Measurements from ENCODE around the gene APOL6.
A peak's percentile ranks its signal among the peaks of the same experiment; 100 is the strongest.
"Not testable (repeated sequence)": the region's sequence is repeated elsewhere in the genome, so short reads cannot be mapped to it uniquely, and the experiment has no call there.

The APOL6 gene

GRCh38 chr22:35619336-35620094, 28.7 kb upstream of the APOL6 start:
- no peaks in the 10 kb centered on the region for H3K36me3 ChIP-seq
- H3K27me3 ChIP-seq (ENCODE audit: insufficient read depth, low read depth, severe bottlenecking), result no peaks in the 10 kb centered on the region
- H3K9me3 ChIP-seq (ENCODE audit: severe bottlenecking), result no peaks in the 10 kb centered on the region
- no peak overlapping the region for H3K4me3 ChIP-seq (ENCODE audit: low read depth, low read length)
- H3K27ac ChIP-seq, result no peak overlapping the region
- TF ChIP-seq, protein P1, sequence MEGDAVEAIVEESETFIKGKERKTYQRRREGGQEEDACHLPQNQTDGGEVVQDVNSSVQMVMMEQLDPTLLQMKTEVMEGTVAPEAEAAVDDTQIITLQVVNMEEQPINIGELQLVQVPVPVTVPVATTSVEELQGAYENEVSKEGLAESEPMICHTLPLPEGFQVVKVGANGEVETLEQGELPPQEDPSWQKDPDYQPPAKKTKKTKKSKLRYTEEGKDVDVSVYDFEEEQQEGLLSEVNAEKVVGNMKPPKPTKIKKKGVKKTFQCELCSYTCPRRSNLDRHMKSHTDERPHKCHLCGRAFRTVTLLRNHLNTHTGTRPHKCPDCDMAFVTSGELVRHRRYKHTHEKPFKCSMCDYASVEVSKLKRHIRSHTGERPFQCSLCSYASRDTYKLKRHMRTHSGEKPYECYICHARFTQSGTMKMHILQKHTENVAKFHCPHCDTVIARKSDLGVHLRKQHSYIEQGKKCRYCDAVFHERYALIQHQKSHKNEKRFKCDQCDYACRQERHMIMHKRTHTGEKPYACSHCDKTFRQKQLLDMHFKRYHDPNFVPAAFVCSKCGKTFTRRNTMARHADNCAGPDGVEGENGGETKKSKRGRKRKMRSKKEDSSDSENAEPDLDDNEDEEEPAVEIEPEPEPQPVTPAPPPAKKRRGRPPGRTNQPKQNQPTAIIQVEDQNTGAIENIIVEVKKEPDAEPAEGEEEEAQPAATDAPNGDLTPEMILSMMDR (IDR thresholded peaks at IDR 0.05; ENCODE audit: low read depth, low read length), result no peak
- no peak for DNase-seq

GRCh38 chr22:35620624-35621251, 27.5 kb upstream of the APOL6 start:
- H3K27ac ChIP-seq, result no peak overlapping the region
- no peak overlapping the region for H3K4me3 ChIP-seq (ENCODE audit: low read depth, low read length)
- no peaks in the 10 kb centered on the region for H3K27me3 ChIP-seq (ENCODE audit: insufficient read depth, low read depth, severe bottlenecking)
- no peak for DNase-seq
- H3K36me3 ChIP-seq, result no peaks in the 10 kb centered on the region
- TF ChIP-seq, protein P1 (IDR thresholded peaks at IDR 0.05; ENCODE audit: low read depth, low read length), result no peak
- H3K9me3 ChIP-seq (ENCODE audit: severe bottlenecking), result no peaks in the 10 kb centered on the region

DNA sequence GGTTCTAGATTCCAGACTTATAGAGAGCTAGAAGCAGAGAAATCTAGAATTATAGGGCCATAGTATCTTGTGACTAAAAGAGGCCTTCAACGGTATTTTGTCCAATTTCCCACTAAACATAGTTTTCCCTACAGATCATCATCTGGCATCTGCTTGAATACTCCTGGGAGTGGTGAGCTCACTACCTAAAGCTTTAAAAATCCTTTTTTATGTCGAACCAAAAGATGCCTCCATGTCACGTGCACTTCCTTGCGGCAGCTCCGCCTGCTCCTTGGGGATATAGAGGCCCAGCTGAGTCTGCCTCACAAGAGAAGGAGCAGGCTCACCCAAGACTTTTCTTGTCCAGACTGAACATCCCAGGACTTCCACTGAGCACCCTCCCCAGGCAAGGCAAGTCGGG, 26.8 kb upstream of the APOL6 start:
- no peaks in the 10 kb centered on the region for H3K27me3 ChIP-seq (ENCODE audit: insufficient read depth, low read depth, severe bottlenecking)
- H3K27ac ChIP-seq, result no peak overlapping the region
- TF ChIP-seq, protein P1 (IDR thresholded peaks at IDR 0.05; ENCODE audit: low read depth, low read length), result no peak
- H3K36me3 ChIP-seq, result no peaks in the 10 kb centered on the region
- DNase-seq, result no peak
- H3K9me3 ChIP-seq (ENCODE audit: severe bottlenecking), result no peaks in the 10 kb centered on the region
- H3K4me3 ChIP-seq (ENCODE audit: low read depth, low read length), result no peak overlapping the region

GRCh38 chr22:35622191-35622913, 25.9 kb upstream of the APOL6 start:
- DNase-seq, result peak; percentile 61
- TF ChIP-seq, protein P1 (IDR thresholded peaks at IDR 0.05; ENCODE audit: low read depth, low read length), result no peak
- no peaks in the 10 kb centered on the region for H3K36me3 ChIP-seq
- no peak overlapping the region for H3K4me3 ChIP-seq (ENCODE audit: low read depth, low read length)
- H3K9me3 ChIP-seq (ENCODE audit: severe bottlenecking), result no peaks in the 10 kb centered on the region
- no peaks in the 10 kb centered on the region for H3K27me3 ChIP-seq (ENCODE audit: insufficient read depth, low read depth, severe bottlenecking)
- no peak overlapping the region for H3K27ac ChIP-seq

GRCh38 chr22:35623885-35624284, 24.4 kb upstream of the APOL6 start:
- not testable (repeated sequence) for DNase-seq; H3K9me3 ChIP-seq (ENCODE audit: severe bottlenecking); H3K4me3 ChIP-seq (ENCODE audit: low read depth, low read length); H3K36me3 ChIP-seq; H3K27ac ChIP-seq; H3K27me3 ChIP-seq (ENCODE audit: insufficient read depth, low read depth, severe bottlenecking)

DNA sequence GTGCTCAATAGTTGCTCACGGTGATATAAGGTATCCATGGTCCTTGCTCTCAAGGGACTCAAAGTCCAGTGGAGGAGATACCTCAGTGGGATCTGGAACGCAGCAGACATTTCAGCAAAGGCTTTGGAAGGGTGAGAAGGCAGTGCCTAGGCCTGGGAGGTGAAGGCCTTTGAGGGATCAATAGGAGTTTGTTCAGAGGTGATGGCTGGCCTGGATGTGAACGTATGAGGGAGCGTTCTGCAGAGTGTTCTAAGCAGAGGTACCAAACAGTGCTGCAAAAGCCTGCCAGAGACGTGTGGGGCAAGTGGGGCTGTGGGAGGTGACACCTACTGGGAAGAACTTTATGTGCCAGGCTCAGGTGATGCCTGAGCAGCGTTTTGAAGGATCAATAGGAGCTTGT, 23.7 kb upstream of the APOL6 start:
- no peak overlapping the region for H3K27ac ChIP-seq
- H3K9me3 ChIP-seq (ENCODE audit: severe bottlenecking), result no peaks in the 10 kb centered on the region
- no peak overlapping the region for H3K4me3 ChIP-seq (ENCODE audit: low read depth, low read length)
- no peak for DNase-seq
- H3K27me3 ChIP-seq (ENCODE audit: insufficient read depth, low read depth, severe bottlenecking), result peaks cover 2% of the 10 kb centered on the region
- H3K36me3 ChIP-seq, result no peaks in the 10 kb centered on the region
- TF ChIP-seq, protein P1 (IDR thresholded peaks at IDR 0.05; ENCODE audit: low read depth, low read length), result no peak

All from WERI-Rb-1 (cell line).